AG20443 (cell line): ENCODE results near the gene IQCK.

ENCODE experiments used
- DNase-seq: peaks from one replicate; pipeline ENCODE4 v3.0.0; 2012; ENCODE audit warnings: low spot score, mixed read lengths

Gene IQCK

DNA sequence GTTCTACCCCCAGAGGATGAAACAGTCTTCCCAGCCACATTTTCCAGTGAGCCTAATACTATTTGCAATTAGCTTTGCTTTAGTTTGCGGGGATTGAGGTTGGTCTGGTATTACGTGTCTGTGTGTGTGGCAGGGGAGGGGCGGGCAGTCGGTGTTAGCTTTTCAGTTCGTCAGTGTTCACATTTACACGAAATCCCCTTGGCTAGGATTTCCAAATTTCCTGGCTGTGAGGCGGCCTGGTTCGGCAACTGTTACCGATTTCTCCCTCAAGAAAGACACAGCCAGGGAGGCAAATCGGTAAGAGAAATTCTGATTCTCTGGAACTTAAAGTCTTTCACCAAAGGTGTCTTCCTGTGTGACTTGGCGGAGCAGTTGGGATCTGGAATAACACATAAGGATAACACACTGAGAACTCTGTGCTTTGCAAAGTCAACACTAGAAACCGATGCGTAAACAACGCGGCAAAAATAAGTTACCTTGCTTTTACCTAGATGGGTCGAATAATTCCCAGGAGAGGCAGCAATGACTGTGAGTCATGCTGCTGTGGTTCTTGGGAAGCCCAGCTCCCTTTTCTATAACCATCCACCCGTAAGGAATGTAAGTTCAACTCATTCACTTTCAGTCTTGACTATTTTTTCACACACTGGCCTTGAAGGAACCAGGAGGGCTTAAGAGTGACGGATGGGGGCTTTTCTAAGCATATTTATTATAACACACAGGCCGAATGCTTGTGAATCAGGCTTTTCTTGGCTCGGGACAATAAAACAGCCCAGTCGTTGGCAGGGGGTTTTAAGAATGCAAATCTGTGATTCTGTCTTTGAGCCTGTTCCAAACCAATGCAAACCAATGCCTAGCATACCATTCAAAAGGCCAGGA, 142.3 kb downstream of the IQCK start:
- no peak for DNase-seq

GRCh38 chr16:19861133-19861532, 143.1 kb downstream of the IQCK start:
- no peak for DNase-seq

- DNase-seq = no peak
These were observed 143.8 kb downstream of the IQCK start for GRCh38 chr16:19861811-19862327.

- DNase-seq = no peak
These were observed 145.9 kb downstream of the IQCK start for GRCh38 chr16:19863990-19864389.

DNA sequence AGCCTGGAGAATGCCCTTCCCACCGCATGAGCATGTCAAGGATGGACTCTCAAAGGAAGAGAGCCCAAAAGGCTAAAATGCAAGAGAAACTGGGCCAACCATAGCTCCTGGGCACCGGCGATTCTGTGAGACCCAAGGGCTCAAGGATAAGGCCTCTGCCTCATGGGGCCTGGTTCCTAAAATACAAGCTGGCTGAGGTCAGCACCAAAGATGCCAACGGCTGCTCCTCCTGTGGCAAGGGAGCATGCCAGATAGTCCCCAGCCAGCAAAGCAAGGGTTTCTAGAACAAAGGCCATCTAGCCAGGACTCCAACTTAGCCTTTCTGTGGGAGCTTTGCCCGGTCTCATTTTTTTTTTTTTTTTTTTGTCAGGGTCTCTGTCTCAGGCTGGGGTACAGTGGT, 146.5 kb downstream of the IQCK start:
- DNase-seq = no peak

GRCh38 chr16:19868421-19868820, 150.3 kb downstream of the IQCK start:
- DNase-seq = no peak

GRCh38 chr16:19871721-19872120, 153.7 kb downstream of the IQCK start:
- DNase-seq = no peak

GRCh38 chr16:19872179-19872863, 154.2 kb downstream of the IQCK start:
- no peak for DNase-seq

- no peak for DNase-seq
These were observed 154.9 kb downstream of the IQCK start for GRCh38 chr16:19872935-19873334.

GRCh38 chr16:19874026-19874425, 156.0 kb downstream of the IQCK start:
- DNase-seq = no peak

- DNase-seq = no peak
These were observed 156.9 kb downstream of the IQCK start for GRCh38 chr16:19874851-19875546.

GRCh38 chr16:19875900-19876299, 157.8 kb downstream of the IQCK start:
- no peak for DNase-seq

DNA sequence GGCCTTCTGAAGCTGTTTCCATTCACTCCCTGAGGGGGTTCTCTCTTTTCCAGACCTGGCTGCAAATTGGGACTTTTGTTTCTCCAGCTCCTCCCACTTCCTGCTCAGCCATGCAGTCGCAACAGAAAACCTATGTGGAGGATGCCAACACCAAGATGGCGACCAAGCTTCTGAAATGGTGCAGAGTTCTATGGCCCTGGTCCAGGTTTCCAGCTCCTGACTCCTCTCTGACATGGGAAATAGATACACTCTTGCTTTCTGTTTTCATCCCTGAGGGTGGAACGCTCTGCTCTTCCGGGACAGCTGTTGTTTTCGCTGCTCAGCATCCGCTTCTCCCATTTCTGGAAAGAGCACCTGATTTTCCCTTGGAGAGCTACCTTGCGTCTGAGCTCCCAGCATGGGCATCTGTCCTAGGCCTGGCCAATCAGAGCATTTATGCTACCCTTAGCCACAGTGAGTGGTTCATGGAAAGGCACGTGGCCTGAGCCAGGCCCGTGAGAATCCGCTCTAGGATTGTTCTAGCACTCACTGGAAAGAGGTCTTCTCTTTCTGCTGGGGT, 158.5 kb downstream of the IQCK start:
- no peak for DNase-seq

DNA sequence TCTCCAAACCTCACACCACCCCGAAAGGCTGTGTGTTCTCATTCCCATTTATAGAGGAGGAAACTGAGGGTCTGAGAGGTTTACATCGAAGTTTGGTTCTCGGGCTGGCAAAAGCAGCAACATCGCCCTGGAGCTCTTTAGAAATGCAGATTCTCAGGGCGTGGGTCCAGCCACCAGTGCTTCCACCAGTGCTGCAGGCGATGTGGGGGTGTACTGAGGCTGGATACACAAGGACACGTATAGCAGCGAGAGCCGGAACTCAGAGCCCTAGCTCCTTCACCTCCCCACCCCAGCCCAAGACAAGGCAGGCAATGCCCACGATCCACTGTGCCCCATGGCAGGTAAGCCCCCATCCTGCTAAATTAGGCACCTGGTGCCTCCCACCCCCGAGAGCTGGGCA, 160.7 kb downstream of the IQCK start:
- no peak for DNase-seq

GRCh38 chr16:19879241-19879792, 161.2 kb downstream of the IQCK start:
- DNase-seq = no peak

GRCh38 chr16:19881028-19881427, 163.0 kb downstream of the IQCK start:
- no peak for DNase-seq

- no peak for DNase-seq
These were observed 163.7 kb downstream of the IQCK start for GRCh38 chr16:19881783-19882182.

GRCh38 chr16:19882186-19882585, 164.1 kb downstream of the IQCK start:
- no peak for DNase-seq

DNA sequence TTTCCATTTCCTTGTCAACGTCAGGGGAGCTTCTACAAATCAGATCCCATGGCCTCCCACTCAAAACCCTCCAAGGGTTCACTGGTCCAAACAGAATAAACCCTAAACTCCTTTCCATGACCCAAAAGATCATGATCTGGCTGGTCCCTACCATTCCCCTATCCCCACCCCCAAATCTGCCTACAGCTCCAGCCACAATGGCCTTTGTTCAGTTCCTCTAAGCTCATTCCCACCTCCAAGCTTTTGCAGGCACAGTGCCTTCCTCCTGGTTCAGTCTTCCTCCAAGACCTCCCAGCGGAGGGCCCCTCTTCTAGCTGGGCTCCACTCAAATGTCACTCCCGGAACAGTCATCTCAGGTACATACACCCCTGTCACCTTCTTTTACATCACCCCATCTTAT, 164.6 kb downstream of the IQCK start:
- no peak for DNase-seq

- DNase-seq = no peak
These were observed 165.4 kb downstream of the IQCK start for GRCh38 chr16:19883296-19883965.

- DNase-seq = no peak
These were observed 166.0 kb downstream of the IQCK start for GRCh38 chr16:19883966-19884485.
